ENCODE measurements around the gene C18orf63.

DNA sequence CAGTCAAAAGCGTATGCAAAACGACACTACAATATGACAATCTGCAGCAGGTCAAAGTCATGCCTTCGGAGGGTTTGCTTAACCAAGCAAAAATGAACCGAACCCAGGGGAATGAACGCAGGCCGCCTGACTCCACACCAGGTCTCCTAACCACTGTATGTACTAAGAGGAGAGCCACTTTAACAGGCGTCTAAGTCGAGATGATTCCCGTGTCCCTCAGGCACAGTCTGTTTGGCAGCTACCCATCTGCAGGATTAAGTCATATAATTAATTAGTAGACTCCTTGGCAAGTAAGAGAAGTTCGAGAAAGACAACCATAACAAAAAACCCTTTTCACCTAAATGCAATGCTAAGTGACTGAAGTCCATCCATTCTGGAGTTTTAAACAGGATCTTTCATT is 39.0 kb upstream of the C18orf63 start:
- TF ChIP-seq CTCF (IDR thresholded peaks at IDR 0.05) (no peak), POLR2AphosphoS5 (IDR thresholded peaks at IDR 0.05) (no peak)

Measured in upper lobe of left lung (tissue), 4 donors.